Activated naive CD4-positive, alpha-beta T cell treated with anti-CD3 and anti-CD28 coated beads, Interleukin-2, amount 10 ng/mL, durations not matched to agents 7 days and 5 days (primary cell): ENCODE results near the gene MGAT3.
A peak's percentile ranks its signal among the peaks of the same experiment; 100 is the strongest.

Experiments
- CTCF ChIA-PET: fragments of 350-600 bp; sonication (Branson Sonifier 250); formaldehyde crosslinking; loops from one replicate; lab custom pipeline; 2021; ENCODE audit warnings: antibody characterized with exemption; lab: Charles Lee
- DNase-seq: peaks from one replicate; pipeline ENCODE4 v3.0.0-alpha.2; 2020
- H3K27ac Mint-ChIP-seq: one replicate; pipeline ENCODE4 v1.8.0; 2021; ENCODE audit warnings: mild to moderate bottlenecking, moderate library complexity, mixed read lengths
- H3K27me3 Mint-ChIP-seq: one replicate; pipeline ENCODE4 v1.8.0; 2021; ENCODE audit warnings: mild to moderate bottlenecking, mixed read lengths
- H3K36me3 Mint-ChIP-seq: one replicate; pipeline ENCODE4 v1.8.0; 2021; ENCODE audit warnings: mixed read lengths
- H3K4me1 Mint-ChIP-seq: one replicate; pipeline ENCODE4 v1.8.0; 2021; ENCODE audit warnings: mixed read lengths
- H3K4me3 Mint-ChIP-seq: one replicate; pipeline ENCODE4 v1.8.0; 2021; ENCODE audit warnings: mild to moderate bottlenecking, moderate library complexity, mixed read lengths
- H3K9me3 Mint-ChIP-seq: one replicate; pipeline ENCODE4 v1.8.0; 2021; ENCODE audit warnings: mixed read lengths

MGAT3 gene

GRCh38 chr22:39468487-39469325 lies 11.9 kb downstream of the MGAT3 start:
- Mint-ChIP-seq H3K4me3 (no peak overlapping the region), H3K36me3 (peaks cover 2% of the 10 kb centered on the region), H3K4me1 (peaks cover 51% of the 10 kb centered on the region), H3K9me3 (no peaks in the 10 kb centered on the region), H3K27ac (no peak overlapping the region), H3K27me3 (peaks cover 20% of the 10 kb centered on the region)
- no peak for DNase-seq
- CTCF ChIA-PET: interaction anchor here (1.7 kb wide), 1 partner anchor 28 kb away, joined by 6 read pairs; no protein-coding TSS in a partner anchor

DNA sequence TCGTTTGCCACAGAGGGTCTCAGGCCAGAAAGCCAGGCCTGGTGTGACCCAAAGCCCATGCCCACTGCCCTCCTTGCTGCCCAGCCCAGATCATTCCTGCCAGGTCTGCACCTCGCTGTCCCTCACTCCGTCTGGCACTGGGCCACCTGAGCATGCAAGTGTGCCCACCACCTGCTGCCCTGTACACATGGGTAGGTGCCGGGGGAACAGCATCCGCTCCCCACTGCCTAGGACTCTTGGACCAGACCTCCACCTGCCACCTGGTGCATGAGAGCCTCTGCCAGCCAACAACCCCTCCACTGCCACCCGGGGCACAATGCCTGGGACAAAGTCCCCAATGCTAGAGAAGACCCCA lies 12.5 kb downstream of the MGAT3 start:
- no peaks in the 10 kb centered on the region for H3K9me3 Mint-ChIP-seq
- H3K4me1 Mint-ChIP-seq: peaks cover 51% of the 10 kb centered on the region
- H3K27me3 Mint-ChIP-seq: peaks cover 20% of the 10 kb centered on the region
- H3K36me3 Mint-ChIP-seq: peaks cover 2% of the 10 kb centered on the region
- no peak overlapping the region for H3K4me3 Mint-ChIP-seq
- CTCF ChIA-PET: no interaction called here
- no peak overlapping the region for H3K27ac Mint-ChIP-seq
- no peak for DNase-seq

DNA sequence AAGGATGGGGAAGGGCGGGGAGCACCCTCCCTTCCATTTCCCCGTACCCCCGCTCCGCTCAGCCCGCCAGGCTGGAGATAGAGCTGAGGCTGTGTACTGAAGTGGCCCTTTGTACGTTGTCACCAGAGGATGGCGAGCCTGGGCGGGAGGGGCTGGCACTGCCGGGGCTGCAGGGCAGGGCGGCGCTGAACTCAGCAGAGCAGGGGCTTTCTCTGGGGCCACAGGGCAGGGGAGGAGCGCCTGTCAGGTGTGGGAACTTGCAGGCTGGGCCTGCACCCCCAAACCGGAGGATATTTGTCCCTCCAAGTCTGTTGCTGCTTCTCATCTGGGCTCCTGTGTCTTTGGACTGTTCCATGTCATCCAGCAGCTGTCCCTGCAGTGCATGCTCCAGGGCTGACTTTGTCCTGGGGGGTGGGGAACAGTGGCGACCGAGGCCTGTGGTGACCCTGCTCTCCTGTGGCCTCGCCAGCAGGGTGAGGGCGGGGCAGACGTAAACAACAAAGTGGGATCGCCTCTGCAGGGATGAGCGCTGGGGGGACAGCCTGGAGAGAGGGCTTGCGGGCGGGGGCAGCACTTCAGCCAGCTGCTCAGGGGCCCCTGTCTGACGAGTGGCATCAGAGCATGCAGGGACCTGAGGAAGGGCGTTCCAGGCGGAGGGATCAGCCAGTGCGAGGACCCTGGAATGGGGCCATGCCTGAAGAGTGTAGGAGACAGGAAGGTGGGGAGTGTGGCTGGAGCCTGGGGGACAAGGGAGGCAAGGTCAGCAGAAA lies 13.1 kb downstream of the MGAT3 start:
- H3K27ac Mint-ChIP-seq: no peak overlapping the region
- CTCF ChIA-PET: no interaction called here
- H3K4me3 Mint-ChIP-seq: no peak overlapping the region
- peaks cover 20% of the 10 kb centered on the region for H3K27me3 Mint-ChIP-seq
- H3K9me3 Mint-ChIP-seq: no peaks in the 10 kb centered on the region
- no peak for DNase-seq
- H3K36me3 Mint-ChIP-seq: peaks cover 2% of the 10 kb centered on the region
- H3K4me1 Mint-ChIP-seq: peaks cover 51% of the 10 kb centered on the region

DNA sequence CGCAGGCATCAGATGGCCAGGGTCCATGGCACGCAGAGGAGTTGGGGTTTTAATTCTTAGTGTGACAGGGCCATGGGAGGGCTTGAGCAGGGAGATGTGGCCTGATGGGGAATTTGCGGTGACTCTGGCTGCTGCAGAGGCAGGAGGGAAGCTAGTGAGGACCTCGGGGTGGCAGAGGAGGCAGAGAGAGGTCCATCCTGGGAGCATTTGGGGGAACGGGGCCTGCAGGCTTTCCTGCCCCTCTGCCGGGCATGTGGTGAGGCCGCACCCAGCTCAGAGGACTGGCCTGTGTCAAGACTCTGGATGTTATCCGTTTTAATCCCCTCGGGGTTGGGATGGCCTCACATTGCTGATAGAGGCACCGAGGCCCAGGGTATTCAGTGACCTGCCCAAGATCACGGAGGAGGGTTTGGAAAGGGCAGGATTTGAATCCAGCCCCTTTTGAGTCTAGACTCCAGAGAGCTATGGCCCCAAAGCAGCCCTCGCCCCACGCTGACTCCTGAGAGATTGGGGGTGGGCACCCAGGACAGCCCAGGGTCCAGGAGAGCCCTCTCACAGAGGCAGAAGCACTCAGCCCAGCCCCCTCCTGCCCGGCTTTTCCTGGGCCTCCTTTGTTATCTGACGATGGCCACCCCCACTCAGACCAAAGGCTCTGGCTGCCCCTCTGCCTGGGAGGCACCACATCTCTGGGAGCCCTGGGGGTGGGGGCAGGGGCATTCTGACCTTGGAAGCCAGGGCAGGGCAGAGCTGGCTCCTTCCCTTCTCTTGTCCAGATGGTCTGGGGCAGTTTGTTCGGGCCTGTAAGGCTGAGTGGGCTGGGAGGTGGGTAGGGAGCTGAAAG lies 13.9 kb downstream of the MGAT3 start:
- H3K36me3 Mint-ChIP-seq: peaks cover 2% of the 10 kb centered on the region
- peaks cover 20% of the 10 kb centered on the region for H3K27me3 Mint-ChIP-seq
- H3K4me1 Mint-ChIP-seq: peaks cover 51% of the 10 kb centered on the region
- no peak overlapping the region for H3K27ac Mint-ChIP-seq
- H3K4me3 Mint-ChIP-seq: no peak overlapping the region
- DNase-seq: no peak
- CTCF ChIA-PET: interaction anchor here (1.2 to 1.5 kb wide), 3 partner anchors 25 to 140 kb away, joined by 3 to 5 read pairs (median 5); no protein-coding TSS in a partner anchor
- H3K9me3 Mint-ChIP-seq: no peaks in the 10 kb centered on the region

- H3K36me3 Mint-ChIP-seq: peaks cover 4% of the 10 kb centered on the region
- no peak overlapping the region for H3K4me3 Mint-ChIP-seq
- peak; percentile 46 for DNase-seq
- no peaks in the 10 kb centered on the region for H3K9me3 Mint-ChIP-seq
- H3K27ac Mint-ChIP-seq: peak overlapping the region; percentile 72
- peaks cover 16% of the 10 kb centered on the region for H3K27me3 Mint-ChIP-seq
- peaks cover 49% of the 10 kb centered on the region for H3K4me1 Mint-ChIP-seq
- CTCF ChIA-PET: interaction anchor here (0.9 to 2.3 kb wide), 6 partner anchors 23 to 141 kb away, joined by 3 to 8 read pairs (median 4); partner anchors contain the start of gene TAB1
These were observed 14.7 kb downstream of the MGAT3 start for GRCh38 chr22:39471381-39472141.

GRCh38 chr22:39472570-39473556 lies 16.1 kb downstream of the MGAT3 start:
- Mint-ChIP-seq H3K27ac (peak overlapping the region; percentile 19), H3K27me3 (peaks cover 15% of the 10 kb centered on the region), H3K4me3 (no peak overlapping the region), H3K9me3 (no peaks in the 10 kb centered on the region), H3K36me3 (peaks cover 6% of the 10 kb centered on the region), H3K4me1 (peaks cover 38% of the 10 kb centered on the region)
- no peak for DNase-seq
- CTCF ChIA-PET: interaction anchor here (1.1 to 2.3 kb wide), 2 partner anchors 21 to 73 kb away, joined by 3 to 8 read pairs; partner anchors contain the start of gene TAB1

DNA sequence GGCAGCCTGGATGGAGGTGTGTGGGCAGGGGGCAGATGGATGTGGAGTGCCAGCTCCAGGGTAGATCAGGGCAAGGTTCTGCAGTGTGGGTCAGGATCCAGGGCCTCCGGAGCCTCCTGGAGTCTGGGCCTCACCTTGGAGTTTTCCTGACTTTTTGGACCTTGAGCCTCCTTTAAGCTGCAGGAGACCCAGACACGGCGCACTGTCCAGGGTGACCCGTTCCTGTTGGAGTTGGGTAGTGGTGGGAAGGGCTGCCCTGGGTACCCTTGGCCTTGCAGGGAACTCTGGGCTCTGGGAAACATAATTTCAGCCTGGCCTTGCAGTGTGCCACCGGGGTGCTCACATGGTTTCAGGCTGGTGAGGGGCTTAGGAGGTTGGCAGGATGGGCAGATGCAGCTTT lies 17.0 kb downstream of the MGAT3 start:
- CTCF ChIA-PET: interaction anchor here (2.3 kb wide), 1 partner anchor 20 kb away, joined by 8 read pairs; no protein-coding TSS in a partner anchor
- no peaks in the 10 kb centered on the region for H3K9me3 Mint-ChIP-seq
- peaks cover 31% of the 10 kb centered on the region for H3K4me1 Mint-ChIP-seq
- no peak for DNase-seq
- peaks cover 6% of the 10 kb centered on the region for H3K36me3 Mint-ChIP-seq
- no peak overlapping the region for H3K27ac Mint-ChIP-seq
- peaks cover 15% of the 10 kb centered on the region for H3K27me3 Mint-ChIP-seq
- no peak overlapping the region for H3K4me3 Mint-ChIP-seq

- Mint-ChIP-seq H3K4me3 (no peak overlapping the region), H3K27me3 (peaks cover 15% of the 10 kb centered on the region), H3K4me1 (peaks cover 31% of the 10 kb centered on the region), H3K27ac (no peak overlapping the region), H3K9me3 (no peaks in the 10 kb centered on the region), H3K36me3 (peaks cover 6% of the 10 kb centered on the region)
- no peak for DNase-seq
- CTCF ChIA-PET: no interaction called here
These were observed 17.7 kb downstream of the MGAT3 start for GRCh38 chr22:39474351-39475111.

- Mint-ChIP-seq H3K4me3 (no peak overlapping the region), H3K27me3 (peaks cover 12% of the 10 kb centered on the region), H3K9me3 (no peaks in the 10 kb centered on the region), H3K36me3 (peaks cover 7% of the 10 kb centered on the region), H3K4me1 (peaks cover 26% of the 10 kb centered on the region), H3K27ac (no peak overlapping the region)
- CTCF ChIA-PET: interaction anchor here (1.8 kb wide), 1 partner anchor 21 kb away, joined by 4 read pairs; no protein-coding TSS in a partner anchor
- DNase-seq: no peak
These were observed 18.5 kb downstream of the MGAT3 start for GRCh38 chr22:39475337-39475736.

DNA sequence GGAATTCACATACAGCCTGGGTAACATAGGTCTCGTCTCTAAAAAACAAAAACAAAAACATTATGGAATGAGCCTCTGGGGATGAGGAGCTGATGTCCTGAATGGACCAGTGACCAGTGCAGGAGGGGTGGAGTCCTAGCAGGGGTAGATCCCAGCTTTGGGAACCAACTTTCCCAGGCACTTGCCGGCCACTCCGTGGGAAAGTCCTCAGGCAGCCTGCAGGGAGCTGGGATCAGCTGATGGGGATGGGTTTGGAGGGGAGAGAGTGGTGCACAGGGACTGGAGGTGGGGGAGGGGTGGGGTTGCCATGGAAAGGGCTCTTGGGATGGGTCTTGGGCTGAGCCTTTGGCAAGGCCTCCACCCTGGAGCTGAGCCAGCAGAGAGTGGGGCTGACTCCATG lies 19.1 kb downstream of the MGAT3 start:
- peaks cover 22% of the 10 kb centered on the region for H3K4me1 Mint-ChIP-seq
- DNase-seq: no peak
- H3K9me3 Mint-ChIP-seq: no peaks in the 10 kb centered on the region
- peaks cover 7% of the 10 kb centered on the region for H3K36me3 Mint-ChIP-seq
- peaks cover 9% of the 10 kb centered on the region for H3K27me3 Mint-ChIP-seq
- H3K27ac Mint-ChIP-seq: no peak overlapping the region
- no peak overlapping the region for H3K4me3 Mint-ChIP-seq
- CTCF ChIA-PET: interaction anchor here (0.9 to 1.8 kb wide), 2 partner anchors 18 to 20 kb away, joined by 4 read pairs; no protein-coding TSS in a partner anchor

GRCh38 chr22:39476664-39477063 lies 19.9 kb downstream of the MGAT3 start:
- peaks cover 6% of the 10 kb centered on the region for H3K27me3 Mint-ChIP-seq
- H3K4me1 Mint-ChIP-seq: peaks cover 15% of the 10 kb centered on the region
- DNase-seq: no peak
- peaks cover 7% of the 10 kb centered on the region for H3K36me3 Mint-ChIP-seq
- no peak overlapping the region for H3K27ac Mint-ChIP-seq
- H3K4me3 Mint-ChIP-seq: no peak overlapping the region
- CTCF ChIA-PET: interaction anchor here (0.9 to 1.8 kb wide), 2 partner anchors 17 to 20 kb away, joined by 4 read pairs; no protein-coding TSS in a partner anchor
- no peaks in the 10 kb centered on the region for H3K9me3 Mint-ChIP-seq
